ENCODE results near the gene MED20.

DNA sequence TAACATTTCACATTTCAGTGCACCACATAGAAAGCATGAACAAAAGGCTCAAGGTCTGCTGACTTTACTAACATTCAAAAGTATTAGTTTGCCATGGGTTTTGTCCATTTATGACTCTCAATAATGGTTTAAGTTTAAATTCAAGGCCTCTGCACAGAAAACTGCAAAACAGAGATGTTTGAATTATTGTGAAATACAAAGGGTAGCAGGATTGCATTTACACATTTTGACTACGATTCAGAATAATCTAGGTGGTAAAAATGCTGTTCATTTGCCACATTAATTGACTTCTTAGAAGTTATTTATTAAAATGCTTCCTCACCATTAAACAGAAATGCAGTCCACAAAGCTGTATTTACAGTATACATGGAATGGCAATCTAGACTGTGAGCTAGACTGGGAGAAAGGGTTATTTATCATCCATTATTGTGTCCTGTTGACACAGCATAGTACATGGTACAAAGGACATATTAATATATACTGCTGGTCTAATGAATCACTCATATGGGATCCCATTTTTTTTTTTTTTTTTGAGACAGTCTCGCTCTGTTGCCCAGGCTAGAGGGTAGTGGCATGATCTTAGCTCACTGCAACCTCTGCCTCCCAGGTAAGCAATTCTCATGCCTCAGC, 43.8 kb downstream of the MED20 start:
- TF ChIP-seq, protein P1, sequence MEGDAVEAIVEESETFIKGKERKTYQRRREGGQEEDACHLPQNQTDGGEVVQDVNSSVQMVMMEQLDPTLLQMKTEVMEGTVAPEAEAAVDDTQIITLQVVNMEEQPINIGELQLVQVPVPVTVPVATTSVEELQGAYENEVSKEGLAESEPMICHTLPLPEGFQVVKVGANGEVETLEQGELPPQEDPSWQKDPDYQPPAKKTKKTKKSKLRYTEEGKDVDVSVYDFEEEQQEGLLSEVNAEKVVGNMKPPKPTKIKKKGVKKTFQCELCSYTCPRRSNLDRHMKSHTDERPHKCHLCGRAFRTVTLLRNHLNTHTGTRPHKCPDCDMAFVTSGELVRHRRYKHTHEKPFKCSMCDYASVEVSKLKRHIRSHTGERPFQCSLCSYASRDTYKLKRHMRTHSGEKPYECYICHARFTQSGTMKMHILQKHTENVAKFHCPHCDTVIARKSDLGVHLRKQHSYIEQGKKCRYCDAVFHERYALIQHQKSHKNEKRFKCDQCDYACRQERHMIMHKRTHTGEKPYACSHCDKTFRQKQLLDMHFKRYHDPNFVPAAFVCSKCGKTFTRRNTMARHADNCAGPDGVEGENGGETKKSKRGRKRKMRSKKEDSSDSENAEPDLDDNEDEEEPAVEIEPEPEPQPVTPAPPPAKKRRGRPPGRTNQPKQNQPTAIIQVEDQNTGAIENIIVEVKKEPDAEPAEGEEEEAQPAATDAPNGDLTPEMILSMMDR (IDR thresholded peaks at IDR 0.05) = no peak
- TF ChIP-seq POLR2A (IDR thresholded peaks at IDR 0.05; ENCODE audit: low read depth) = no peak

Measured in esophagus muscularis mucosa (tissue), 3 donors.